LNCaP clone FGC (cell line): ENCODE results near the gene NUP35.

Experiments used
- DNase-seq: peaks from one replicate; pipeline ENCODE4 v3.0.0-alpha.2; 2011; ENCODE audit warnings: low read depth
- H3K4me3 ChIP-seq: 2 replicates; pipeline ENCODE4 v1.5.1; 2011; ENCODE audit warnings: mild to moderate bottlenecking, low read depth, low read length, control low read depth
- CTCF ChIP-seq: IDR thresholded peaks from 2 replicates; pipeline ENCODE4 v1.5.1; 2012; ENCODE audit warnings: mild to moderate bottlenecking; ENCODE audit not compliant: control insufficient read depth, insufficient read depth; ENCODE audit errors: extremely low read depth

The NUP35 gene

GRCh38 chr2:183207110-183207509 is 82.9 kb downstream of the NUP35 start:
- H3K4me3 ChIP-seq = no peak overlapping the region
- no peak for DNase-seq
- no peak for TF ChIP-seq CTCF

- H3K4me3 ChIP-seq = no peak overlapping the region
- no peak for DNase-seq
- no peak for TF ChIP-seq CTCF
Measured at GRCh38 chr2:183209395-183210028, 85.3 kb downstream of the NUP35 start.
